HG03432 (cell line): ENCODE data around the gene TFEB.

Experiments used
- ATAC-seq: cut with Tn5 transposase; IDR thresholded peaks from one replicate; pipeline ENCODE4 v1.9.1; 2021; ENCODE audit warnings: mild to moderate bottlenecking, moderate library complexity; ENCODE audit not compliant: unreplicated experiment

Gene TFEB

GRCh38 chr6:41735427-41736185 lies at the start of gene TFEB:
Gene TFEB, minus strand, starts transcription at chr6:41735608. Its CDS starts 44,395 bp downstream, at chr6:41691213.
- ATAC-seq = peak; percentile 55

- ATAC-seq = no peak
Measured at GRCh38 chr6:41784581-41785171, 49.3 kb upstream of the TFEB start.

DNA sequence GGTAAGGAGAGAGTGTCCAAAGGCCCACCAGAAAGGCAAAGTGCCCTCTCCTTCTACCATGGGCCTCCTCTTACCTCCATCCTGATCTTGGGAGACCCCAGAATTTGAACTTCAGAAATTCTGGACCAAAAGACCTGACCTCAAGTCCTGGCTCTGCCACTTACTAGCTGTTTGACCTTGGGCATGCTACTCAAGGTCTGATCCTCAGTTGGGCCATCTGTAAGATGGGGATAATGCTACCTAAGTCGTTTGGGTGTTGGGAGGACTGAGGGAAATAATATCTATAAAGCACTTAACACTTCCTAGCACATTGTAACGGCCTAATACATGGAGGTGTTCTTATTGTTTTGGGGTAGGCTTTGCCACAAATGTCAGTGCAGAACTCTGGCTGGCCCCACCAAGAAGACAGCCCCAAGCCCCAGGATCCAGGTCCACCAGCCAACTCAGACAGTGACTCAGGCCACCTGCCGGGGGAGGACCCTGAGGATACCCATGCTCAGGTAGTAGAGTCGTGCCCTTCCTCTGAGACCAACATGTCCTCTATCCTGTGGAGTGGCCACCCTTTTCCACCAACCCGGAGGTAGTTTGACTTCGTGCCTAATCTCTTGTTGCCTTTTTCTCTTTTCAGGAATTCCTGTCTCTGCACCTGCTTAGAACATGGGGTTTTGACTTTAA lies 47.8 kb upstream of the TFEB start:
- no peak for ATAC-seq

DNA sequence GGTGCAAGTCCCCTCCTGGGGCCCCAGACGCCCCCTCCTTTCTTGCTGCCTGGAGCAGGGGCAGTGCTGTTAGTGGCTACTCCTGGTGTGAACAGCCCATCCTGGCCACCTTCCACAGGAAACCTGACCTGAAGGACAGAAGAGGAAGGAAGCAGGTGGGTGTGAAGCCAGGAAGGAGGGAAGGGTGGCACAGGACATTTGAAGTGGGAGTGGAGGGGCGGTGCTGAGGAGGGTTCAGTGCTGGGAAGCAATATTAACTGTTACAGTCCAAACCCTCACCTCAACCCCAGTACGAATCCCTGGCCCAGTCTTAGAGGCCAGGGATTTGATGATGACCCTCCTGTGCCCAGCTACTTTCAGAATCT lies 45.9 kb upstream of the TFEB start:
- no peak for ATAC-seq

DNA sequence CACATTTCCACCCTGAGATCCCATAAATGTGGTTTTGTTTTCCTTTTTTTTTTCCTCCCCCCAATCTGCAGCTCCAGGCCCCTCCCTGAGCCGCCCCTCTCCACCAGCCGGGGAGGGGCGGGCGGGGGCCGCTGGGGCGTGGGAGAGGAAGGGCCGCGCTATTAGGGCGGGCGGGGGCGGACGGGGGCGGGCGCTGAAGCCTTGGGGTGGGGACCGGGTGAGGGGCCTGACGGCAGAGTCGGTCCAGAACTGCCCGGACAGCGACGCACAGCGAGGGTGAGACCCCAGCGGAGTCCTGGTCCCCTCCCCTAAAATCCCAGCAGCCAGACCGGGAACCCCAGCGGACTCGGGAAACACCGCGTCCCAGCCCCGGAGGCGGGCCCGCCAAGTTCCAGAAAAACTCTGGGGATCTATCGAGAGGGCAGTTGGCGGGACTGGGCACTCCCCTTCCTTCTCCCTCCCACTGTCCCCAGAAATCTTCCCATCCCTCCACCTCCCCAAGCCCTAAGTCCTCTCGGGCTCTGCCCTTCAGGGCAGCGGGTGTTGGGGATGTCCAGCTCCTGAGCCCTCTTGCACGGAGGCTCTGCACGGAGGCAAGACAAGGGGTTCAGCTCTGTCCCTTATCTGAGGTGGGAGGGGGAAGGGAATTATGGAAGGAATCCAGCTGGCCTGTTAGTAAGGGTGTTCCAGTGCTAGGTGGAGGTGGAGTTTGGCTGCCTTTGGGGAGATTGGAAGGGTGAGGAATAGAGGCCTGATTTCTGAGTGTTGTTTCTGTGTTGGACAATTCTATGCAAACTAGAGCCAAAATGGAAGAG lies 45.4 kb upstream of the TFEB start, which contains the start of gene PRICKLE4:
Gene PRICKLE4 (plus strand): TSS at position 232 of the 815 bp plus-strand sequence. CDS start 2,692 bp downstream, outside the sequence.
- ATAC-seq = no peak

DNA sequence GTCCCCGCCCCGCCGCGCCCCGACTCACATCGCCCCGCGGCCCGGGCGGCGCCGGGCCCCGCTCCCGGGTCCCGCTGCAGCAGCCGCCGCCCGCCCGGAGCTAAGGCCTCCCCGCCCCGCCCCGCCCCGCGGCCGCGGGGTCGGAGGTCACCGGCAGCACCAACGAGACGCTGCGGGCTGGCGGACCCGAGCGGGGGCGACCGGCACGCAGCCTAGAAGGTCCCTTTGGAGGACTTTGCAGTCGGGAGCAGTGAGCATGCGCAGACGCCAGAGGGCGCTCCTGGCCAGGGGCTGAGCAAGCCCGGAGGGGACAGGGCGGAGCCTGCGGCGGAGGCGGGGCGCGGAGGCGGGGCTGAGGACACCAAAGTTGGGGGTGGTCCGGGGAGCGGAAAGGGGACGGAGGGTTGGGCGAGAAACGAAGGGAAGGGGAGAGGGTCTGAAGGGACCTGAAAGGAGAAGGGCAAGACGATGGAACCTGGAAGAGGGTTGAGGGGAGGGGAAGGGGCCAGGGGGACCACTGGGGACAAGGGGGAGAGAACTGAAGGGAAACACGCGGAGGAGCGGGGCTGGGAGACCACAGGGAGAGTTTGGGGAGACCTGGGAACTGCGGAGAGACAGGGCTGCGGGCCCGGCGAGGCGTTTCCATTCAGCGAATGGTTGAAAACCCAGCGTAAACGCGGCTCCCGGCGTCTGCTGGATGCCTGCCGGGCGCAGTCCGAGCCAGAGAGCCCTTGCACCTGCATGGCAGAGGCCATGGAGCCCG lies 44.6 kb upstream of the TFEB start, which contains the start of gene FRS3:
Gene FRS3 (minus strand): TSS at position 113 of the 763 bp plus-strand sequence. CDS start 2,913 bp downstream, outside the sequence.
- ATAC-seq = peak; percentile 96

DNA sequence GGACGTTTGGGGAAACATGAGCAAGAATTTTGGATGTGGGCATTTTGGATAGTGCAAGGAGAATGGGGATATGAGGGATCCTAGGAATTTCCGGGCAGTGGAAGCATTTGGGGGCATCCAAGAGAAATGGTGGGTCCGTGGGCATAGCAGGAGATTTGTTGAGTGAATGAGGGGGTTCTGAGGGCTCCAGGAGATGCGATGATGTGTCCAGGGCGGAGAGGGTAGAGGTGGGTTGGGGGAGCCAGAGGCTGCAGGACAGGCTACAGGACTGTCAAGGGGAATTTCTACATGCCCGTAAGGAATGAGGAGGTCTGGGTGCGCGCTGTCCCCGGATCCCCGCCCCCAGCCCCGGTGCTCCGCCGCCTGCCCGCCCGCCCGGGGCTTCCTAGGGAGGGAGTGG lies 43.9 kb upstream of the TFEB start:
- ATAC-seq = no peak

DNA sequence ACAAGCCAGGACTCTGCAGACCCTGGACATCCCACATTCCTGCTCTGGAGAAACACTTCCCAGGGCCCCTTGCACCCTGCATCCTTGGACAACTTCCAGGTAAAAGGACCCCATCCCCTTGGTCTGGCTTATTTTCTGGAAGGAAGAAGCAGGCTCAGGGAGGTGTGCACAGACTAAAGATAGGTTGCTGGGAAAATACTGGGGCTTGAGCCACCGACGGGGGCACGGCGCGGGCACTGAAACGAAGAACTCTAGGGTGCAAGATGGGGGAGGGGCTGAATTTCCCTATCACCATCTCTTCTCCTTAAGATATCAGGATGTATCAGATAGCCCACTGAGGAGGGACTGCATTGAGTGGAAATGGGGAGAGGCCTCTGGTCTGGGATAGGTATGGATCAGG lies 43.5 kb upstream of the TFEB start:
- ATAC-seq = no peak

- ATAC-seq = no peak
Measured at GRCh38 chr6:41777551-41778285, 42.3 kb upstream of the TFEB start.

GRCh38 chr6:41775293-41775882 lies 40.0 kb upstream of the TFEB start:
- ATAC-seq = no peak

DNA sequence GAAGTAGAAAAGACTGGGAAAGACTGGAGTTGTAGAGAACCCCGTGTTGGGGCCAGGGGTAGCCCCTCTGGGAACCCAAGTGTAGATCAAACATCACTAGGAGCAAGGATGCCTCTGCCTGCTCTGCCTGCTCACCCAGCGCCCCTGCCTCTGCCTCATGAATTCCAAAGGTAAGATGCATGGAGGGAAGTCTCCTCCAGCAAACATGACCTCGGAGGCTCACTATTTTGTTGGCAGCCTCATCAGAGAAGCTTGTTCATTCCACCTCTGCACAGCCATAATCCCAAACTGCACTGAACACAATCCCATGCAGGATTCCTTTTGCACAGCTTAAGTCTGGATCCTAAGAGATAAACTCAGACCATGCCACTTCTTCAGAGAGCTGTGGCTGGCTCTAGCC lies 39.4 kb upstream of the TFEB start:
- no peak for ATAC-seq

DNA sequence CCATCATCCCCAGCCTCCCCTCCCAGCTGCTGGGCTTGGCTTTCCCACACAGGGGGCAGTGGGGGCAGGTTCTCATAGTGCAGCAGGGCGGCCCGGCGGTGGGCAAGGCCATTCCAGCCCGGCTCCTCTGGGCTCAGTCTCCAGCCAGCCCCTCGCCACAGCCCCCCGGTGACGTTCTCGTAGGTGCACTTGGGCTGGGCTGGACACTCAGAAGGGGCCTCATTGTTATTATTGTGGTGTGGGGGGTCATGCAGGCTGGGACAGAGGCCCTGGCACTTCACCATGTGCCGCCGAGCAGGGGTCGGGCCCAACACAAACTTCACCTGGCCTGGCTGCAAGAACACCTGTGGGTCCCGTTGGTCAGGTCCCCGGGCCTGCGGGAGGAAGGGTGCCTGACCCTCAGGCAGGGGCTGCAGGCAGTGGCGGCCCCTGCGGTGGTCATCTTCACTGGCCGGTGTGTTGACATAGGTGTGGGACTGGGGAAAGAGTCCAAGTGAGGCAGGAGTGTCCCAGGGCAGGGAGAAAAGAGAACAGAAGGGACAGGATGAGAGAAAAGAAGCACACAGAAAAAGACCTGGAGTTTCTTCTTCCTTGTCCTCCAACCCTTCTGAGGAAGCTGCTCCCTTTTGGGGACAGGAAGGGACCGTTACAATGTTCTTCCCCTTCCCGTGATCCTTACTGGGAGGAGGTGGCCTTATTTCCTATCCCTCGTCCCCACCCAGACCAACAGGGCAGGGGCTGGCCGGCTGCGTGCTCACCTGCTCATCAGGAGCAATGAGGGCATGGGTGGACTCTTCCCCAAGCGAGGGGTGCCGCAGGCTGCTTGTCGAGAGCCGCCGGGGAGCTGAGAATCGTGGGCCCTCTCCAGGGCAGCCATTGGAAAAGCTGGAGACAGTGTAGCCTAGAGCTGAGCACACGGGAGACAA lies 35.9 kb upstream of the TFEB start:
- ATAC-seq = no peak

DNA sequence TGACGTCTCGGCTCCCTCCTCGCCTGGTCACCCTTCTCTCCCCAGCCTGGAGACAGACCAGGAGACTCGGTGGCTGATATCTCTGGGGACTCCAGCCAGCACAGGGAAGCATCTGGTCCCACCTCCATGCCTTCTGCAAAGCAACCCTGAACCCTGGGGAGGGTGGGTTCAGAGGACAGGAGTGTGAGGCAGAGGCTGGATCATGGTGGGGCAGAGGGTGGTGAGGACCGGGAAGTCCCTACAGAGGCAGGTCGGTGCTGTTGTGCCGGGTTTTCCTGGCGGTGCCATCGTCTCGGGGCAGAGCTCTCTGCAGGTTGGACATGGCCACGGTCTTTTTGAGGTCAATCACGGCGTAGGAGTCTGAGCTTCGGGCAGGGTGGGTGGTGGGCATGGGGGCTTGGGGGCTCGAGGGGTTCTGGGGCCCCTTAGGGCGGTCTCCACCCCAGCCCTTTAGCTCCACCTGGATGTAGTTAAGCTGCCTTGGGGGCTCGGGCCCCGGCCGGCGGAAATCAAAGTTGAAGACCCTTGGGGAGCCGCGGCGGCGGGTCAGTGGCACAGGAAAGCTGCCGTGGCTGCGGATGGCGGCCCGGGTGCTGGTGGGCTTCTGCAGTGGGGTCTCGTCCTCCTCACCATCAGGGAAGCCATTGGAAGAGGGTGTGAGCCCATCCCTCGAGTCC lies 35.1 kb upstream of the TFEB start:
- no peak for ATAC-seq

- ATAC-seq = no peak
Measured at GRCh38 chr6:41769376-41769775, 34.0 kb upstream of the TFEB start.

DNA sequence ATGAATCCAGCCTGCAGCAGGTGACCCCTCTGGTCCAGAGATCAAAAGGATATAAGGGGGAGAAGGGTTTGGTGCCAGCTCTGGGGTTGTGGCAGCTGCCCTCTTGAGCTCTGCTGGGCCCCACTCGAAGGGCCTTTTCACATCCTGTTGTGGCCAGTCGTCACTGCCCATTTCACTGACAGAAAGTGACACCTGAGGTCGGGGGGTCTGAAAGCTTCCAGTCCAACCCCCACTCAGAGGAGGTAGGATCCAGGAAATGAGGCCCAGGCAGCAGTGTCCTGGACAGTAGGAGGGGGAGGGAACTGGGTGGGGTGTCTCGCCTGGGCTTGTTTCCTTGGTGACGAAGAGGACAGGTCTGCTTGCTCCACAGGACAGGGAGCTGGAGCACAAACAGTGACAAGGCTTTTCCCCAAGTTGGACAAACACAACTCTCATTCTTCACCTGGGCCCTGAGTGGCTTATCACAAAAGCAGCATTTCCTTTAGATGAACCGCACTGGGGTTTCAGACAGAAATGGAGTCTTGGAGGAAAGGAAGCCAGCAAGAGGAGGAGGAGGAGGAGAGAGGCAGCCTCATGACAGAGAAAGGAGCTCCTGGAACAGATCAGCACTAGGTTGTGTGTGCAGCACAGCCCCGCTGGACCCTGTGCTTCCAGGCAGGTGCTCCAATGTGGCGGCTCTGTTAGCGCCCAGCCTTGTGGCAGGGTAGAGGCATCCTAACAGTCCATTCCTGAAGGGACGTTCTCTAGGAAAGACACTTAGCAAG lies 33.3 kb upstream of the TFEB start:
- ATAC-seq = no peak

DNA sequence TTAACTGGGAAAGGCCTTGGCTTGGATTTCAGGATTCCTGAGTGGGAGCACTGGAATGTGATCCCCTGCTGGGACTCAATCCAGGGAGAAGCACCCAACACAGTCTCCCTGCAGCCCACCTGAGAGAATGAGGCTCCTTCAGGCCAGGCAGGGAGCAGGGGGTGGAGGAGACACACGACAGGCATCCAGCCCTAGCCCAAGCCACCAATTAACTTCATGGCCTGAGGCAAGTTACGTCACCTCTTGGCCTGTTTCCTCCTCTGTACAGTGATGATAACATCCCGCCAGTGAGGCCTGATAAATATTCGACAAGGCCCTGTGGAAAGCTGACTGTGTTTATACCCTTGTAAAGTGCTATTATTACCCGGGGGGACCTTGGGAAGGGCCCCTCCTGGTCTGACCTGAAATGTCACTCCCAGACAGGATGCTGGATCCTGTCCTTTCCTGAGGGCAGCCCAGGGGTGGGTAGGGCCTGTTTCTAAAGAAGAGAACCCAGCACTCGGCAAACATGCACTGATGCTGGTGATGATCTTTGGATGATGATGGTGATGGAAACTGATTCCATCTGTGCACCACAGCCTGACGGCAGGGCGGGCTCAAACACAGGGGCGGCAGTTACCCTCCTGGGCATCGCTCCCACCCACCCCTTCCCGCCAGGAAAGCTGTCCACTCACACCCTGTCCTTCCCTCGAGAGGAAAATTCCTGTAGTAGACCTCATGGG lies 31.9 kb upstream of the TFEB start:
- no peak for ATAC-seq
